Stimulated activated CD4-positive, alpha-beta T cell treated with anti-CD3 and anti-CD28 coated beads, TNF-alpha, amount 100 ng/mL, for 1 hour (primary cell): Measurements from ENCODE around the gene NCAPH2.
"Not testable (repeated sequence)": the region's sequence is repeated elsewhere in the genome, so short reads cannot be mapped to it uniquely, and the experiment has no call there.

ENCODE experiments used
- DNase-seq, 3 donors: peaks; one replicate each; pipeline ENCODE4 v3.0.0-alpha.2; 2020; ENCODE audit warnings: low read depth in 3 of 3, low spot score in 1 of 3

Gene NCAPH2

DNA sequence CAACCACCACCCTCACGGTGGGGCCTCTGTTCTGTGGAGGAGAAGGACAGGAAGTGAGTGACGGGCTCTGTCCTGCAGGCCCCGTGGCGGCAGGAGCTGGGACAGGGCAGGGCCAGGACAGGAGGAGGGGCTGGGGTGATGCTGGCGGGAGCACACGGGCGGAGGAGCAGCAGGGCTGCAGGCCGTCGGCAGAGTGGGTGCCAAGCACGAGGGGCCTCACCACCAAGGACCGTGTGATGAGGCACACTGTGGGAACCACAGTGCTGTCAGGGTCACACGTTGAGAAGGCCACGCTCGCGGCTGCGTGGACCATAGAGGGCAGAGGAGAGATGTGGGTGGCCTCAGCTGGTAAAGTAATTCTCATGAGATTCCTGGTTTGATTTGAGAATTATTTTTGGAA, 8.9 kb downstream of the NCAPH2 start:
- DNase-seq, result no peak

DNA sequence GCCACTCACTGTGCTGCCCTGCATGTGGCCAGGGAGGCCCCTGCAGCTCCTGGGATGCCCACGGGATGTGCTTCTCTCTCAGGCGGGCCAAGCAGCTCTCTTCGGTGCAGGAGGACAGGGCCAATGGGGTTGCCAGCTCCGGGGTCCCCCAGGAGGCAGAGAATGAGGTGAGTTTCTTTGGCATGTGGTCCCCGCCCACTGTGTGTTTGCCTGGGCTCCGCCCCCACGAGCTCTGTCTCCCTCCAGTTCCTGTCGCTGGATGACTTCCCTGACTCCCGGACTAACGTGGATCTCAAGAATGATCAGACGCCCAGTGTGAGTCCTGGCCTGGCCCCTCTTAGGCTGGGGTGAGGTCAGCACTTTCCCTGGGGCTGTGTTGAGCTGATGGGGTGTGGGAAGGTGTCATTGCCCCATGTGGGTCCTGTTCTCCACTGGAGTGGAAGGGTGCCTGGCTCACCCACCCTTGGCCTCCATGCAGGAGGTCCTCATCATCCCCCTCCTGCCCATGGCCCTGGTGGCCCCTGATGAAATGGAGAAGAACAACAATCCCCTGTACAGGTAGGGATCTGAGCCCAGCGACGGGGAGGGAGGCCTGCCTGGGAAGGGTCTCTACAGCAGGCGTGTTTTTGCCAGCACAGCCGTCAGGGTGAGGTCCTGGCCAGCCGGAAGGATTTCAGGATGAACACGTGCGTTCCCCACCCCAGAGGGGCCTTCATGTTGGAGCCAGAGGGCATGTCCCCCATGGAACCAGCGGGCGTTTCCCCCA, 9.7 kb downstream of the NCAPH2 start:
- DNase-seq, result no peak

DNA sequence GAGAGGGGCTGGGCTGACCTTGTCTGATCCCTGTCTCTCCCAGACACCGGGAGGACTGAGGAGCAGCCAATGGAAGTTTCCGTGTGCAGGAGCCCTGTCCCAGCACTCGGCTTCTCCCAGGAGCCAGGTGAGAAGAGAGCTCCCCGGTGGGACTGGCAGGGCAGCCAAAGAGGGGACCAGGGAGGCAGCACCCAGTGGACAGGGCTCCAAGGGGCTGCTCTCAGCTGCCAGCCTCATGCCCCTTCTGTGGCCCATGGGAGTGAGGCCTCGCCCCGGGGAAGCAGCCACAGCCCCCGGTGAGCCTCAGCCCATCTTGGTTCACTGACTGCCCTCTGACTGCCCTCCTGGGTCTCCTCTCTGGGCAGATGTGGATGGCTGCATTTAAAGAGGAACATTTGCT, 10.6 kb downstream of the NCAPH2 start:
- DNase-seq, result no peak

DNA sequence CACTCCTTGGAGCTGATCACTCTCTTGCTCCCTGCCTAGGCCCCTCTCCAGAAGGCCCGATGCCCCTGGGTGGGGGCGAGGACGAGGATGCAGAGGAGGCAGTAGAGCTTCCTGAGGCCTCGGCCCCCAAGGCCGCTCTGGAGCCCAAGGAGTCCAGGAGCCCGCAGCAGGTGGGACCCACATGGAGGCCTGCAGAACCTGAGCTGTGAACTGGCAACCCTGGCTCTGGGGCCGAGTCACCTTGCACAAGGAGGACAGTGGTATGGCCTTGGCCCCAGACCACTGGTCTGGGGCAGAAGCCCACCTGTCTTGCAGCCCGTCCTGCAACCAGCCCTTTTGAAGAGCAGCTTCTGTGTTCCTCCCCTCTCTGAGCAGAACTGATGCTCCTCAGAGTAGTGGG, 11.1 kb downstream of the NCAPH2 start:
- DNase-seq, result no peak

DNA sequence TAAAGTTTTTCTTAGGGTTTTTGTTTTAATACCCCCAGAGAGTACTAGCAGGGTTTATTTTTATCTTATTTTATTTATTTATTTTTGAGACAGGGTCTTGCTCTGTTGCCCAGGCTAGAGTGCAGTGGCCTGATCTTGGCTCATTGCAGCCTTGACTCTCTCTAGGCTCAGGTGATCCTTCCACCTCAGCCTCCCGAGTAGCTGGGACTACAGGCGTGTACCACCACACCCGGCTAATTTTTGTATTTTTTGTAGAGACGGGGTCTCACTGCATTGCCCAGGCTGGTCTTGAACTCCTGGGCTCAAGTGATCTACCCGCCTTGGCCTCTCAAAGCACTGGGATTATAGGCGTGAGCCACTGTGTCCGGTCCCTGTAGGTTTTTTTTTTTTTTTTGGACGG, 12.2 kb downstream of the NCAPH2 start:
- not testable (repeated sequence) for DNase-seq

DNA sequence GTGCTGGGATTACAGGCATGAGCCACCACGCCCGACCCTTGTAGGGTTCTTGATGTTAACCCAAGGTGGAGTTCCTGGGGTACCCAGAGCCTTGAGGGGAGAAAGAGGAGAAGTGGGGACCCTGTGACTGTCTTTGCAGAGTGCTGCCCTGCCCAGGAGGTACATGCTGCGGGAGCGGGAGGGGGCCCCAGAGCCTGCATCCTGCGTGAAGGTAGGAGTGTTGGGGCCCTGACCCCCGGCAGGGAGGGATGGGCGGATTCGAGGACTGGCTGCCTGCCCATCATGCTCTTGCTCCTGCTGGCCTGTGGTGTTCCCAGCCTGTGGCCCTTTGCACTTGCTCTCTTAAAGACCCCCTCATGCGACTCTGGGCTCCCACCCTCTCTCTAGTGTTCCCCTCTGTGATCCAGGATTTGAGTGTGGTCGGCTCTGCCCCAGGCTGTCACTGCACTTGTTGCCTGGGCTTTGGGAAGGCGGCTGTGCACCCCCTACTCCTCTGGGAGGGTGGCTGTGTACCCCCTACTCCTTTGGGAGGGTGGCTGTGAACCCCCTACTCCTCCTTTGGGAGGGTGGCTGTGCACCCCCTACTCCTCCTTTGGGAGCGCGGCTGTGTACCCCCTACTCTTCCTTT, 12.9 kb downstream of the NCAPH2 start:
- no peak for DNase-seq

DNA sequence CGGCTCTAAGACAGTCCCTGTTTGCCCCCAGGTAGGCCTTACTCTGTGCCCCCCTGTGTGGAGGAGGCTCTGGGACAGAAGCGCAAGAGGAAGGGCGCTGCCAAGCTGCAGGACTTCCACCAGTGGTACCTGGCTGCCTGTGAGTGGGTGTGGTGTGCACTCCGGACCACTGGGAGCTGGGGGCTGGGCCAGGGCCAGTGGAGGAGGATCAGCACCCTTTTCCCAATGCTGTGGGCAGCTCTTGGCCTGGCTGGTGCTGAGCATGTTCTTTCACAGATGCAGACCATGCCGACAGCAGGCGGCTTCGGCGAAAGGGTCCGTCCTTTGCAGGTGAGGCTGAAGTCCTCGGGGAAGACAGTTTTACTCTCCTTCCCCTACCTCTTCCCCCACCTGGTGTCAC, 13.7 kb downstream of the NCAPH2 start:
- DNase-seq, result no peak

DNA sequence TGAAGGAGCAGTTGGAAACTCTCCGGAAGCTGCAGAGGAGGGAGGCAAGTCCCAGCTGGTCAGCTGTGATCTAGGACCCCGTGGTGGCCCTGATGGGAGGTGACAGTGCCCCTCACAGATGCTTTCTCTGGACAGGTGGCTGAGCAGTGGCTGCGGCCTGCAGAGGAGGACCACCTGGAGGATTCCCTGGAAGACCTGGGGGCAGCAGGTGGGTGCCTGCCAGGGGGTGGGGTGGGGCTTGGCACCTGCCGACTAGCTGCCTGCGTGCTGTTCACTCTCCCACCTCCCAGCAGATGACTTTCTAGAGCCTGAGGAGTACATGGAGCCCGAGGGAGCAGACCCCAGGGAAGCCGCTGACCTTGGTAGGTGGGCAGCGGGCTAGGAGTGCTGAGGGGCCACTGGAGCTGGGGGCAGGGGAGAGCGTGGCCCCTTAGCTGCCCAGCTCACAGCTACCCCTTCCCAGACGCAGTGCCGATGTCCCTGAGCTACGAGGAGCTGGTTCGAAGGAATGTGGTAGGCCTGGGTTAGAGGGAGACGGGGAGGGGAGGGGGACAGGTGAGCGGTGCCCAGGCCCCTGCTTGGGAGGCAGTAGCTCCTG, 14.3 kb downstream of the NCAPH2 start:
- no peak for DNase-seq

DNA sequence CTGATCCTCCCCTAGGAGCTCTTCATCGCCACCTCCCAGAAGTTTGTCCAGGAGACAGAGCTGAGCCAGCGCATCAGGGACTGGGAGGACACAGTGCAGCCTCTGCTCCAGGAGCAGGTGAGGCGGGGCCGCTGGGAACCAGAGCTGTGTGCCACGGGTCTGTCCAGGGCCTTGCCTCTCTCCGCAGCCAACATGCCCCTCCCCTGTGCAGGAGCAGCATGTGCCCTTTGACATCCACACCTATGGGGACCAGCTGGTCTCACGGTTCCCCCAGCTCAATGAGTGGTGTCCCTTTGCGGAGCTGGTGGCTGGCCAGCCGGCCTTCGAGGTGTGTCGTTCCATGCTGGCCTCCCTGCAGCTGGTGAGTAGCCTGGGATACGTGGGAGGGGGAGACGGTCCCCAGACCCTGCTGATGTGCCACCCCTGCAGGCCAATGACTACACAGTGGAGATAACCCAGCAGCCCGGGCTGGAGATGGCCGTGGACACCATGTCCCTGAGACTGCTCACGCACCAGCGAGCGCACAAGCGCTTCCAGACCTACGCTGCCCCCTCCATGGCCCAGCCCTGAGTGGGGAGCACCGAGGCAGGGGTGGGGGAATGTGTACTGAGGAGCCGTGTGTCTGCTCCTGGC, 14.9 kb downstream of the NCAPH2 start:
- no peak for DNase-seq

DNA sequence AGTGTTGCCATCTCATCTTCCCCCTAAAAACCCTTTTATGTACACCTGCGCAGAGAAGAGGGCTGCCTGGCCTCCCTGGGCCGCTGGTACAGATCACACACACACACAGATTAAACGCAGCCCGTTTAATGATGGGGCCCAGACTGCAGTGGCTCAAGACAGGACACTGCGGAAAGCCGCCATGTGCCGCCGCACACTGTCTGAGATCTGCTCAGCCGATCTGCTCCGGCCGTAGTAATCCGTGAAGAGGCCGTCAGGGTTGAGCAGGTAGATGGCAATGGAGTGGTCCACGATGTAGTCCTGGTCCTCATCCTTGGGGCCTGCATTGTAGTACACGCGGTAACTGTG, 15.4 kb downstream of the NCAPH2 start:
- no peak for DNase-seq

DNA sequence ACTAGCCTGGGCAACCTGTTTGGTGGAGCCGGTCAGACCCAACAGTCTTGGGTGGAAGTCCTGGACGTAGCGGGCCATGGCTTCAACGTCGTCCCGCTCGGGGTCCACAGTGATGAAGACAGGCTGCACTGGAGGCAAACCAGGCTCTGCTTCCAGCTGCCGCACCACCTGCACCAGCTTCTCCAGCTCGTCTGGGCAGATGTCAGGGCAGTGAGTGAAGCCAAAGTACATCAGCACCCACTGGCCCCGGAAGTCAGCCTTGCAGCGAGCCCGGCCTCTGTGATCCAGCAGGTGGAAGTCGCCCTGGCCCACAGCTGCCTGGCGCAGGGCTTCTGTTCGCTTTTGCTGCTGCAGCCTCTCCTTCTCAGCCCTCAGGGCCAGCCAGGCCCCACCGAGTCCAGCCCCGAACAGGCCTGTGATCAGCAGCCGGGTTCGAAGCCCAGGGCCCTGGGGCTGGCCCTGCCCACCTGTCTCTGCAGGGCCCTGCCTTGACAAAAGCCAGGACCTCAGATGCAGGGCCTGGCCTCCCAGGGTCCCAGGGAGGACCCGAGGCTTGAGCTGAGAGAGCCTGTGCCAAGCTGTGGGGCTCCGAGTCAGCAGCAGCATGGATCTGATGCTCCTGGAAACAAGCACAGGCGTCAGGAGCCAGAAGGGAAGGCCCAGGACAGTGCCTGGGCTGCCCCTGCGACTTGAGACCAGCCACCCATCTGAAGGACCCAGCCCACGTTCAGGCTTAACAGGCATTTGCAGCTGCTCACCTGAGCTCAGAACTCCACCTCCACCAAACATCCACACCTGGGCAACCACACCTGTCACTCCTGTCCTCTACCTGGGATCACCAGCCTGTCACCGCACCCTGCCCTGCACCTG, 16.0 kb downstream of the NCAPH2 start:
- no peak for DNase-seq

DNA sequence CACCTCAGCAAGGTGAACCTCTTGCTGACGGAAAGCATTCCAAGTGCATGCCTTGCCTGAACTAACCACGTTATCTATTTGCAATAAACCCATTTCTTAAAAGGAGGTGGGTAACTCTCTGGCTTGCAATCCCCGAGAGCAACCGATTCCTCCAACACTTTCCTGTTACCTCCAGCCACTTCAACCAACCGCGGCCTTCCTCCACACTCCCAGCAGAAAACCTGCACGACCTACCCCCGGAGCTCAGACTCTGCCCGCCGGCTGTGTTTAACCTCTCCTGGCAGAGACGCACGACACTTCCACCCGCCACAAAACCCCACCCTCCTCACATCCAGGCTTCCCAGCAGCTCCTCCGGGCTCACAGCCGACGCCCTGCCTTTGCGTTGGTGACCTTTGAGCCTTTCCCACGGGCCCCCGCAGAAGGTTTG, 16.7 kb downstream of the NCAPH2 start:
- DNase-seq, result no peak

DNA sequence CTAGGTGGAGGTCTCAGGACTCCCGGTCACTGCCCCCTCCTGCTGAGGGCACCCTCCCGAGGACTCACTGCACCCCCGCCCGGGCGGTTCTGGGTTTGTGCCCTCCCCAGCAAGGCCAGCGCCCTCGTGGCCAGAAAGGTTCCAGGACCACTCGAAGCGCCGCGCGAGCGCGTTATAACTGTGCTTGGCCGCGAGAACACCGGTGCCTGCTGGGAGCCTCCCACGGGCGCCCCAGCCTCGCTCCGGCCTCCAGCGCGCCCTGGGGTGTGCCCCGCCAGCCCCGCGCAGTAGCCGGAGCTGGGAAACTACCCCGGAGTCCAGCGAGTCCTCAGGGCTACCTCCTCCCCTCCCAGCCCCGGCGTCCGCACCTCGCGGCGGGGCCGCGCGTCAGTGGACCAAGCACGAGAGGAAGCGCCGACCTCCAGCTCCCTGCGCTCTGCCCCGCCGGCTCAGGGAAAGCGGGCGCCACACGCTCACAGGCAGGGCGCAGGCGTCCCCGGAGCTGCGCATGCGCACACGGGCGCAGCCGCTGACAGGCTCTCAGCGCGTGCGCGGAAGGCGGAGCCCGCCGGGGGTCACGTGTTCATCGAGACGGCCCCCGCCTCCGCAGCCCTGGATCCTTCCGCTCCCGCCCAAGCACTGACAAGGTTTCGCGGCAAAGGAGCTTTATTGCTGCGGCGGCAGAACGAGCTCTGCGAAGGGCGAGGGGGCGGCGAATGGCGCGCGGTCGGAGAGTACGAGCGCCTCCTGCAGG, 17.3 kb downstream of the NCAPH2 start, which contains the start of gene SCO2:
SCO2 (minus strand) TSS at position 495 of the 754 bp plus-strand sequence. CDS start 1,187 bp downstream, outside the sequence.
- DNase-seq, result peak; percentile 96 to 98 (median 97)

DNA sequence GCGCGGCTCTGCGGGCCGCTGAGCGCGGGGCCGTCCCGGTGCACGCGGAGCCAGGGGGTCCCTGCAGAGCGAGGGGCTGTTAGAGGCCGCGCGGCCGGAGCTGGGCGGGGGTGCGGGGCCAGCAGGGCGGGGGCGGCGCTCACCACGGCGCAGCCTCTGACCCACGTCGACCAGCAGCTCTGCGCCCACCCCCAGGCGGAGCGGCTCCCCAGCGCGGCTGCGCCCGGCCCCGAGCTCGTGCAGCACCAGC, 17.8 kb downstream of the NCAPH2 start:
- no peak for DNase-seq

DNA sequence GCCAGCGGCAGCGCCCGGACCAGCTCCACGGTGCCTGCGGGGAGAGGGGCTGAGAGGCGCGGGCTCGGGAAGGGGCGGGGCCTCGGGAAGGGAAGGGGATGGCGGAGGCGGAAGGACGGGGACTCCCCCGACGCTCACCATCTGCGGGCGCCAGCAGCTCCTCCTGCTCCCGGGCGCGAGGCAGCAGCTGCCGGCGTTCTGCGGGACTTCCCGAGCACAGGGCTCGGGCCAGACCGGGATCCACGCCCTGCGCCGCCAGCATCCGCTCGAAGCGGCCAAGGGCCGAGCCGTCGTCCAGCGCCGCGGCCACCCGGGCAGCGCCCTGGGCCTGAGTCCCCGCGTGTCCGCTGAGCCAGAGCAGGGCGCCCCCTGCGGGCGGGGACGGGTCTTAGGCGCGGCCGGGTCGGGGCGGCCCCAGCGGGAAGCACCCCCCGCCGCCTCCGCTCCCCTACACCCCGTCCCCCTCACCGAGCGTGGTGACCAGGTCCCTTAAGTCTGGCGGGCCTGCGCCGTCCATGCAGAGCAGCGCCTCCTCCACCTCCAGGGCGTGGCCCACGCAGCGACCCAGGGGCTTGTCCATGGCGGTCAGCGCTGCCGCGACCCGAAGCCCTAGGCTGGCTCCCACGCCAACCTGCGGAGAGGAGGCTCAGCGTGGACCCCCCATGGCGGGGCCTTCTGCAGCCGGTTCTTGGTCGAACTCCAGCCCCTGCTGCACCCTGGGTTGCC, 18.2 kb downstream of the NCAPH2 start:
- peak; percentile 63 to 76 (median 75) for DNase-seq

DNA sequence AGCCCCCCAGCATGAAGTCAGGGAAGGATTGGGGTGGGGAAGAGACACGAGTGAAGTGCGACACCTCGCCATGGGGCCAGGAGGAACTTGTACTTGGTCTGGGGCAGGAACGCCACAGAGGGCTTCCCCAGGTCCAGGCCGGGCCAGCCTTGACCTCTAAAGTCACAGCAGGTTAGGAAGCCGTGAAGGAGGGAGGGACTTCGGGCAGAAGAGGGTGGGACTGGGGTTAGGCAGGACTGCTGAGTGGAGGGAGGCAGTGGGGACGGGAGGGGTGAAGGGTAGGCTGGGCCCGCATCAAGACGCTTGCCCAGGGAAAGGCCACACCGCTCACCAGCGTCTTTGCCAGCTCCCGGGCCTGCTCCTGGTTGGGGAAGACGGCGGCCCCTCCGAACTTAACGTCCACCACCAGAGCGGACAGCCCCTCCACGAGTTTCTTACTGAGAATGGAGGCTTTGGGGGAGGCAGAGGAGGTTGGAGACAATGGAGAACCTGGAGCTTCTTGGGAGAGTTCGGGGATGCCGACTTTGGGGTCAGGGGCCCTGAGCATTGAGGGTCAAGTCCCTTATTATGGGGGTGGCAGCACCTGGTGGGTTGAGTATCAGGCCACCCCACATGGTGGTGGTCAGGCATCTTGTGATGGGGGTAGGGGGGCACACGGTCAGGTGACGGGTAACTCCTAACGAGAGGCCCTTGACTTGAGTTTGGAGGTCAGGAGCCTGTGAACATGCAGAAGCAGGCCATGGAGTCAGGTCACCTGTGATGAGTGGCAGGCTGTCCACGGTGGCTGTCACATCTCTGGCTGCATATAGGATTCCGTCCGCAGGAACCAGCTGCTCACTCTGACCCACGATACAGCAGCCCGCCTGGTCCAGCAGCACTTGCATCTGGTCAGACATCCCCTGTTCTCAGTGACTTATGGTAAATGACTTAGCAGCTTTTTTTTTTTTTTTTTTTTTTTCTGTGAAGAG, 19.1 kb downstream of the NCAPH2 start:
- DNase-seq, result no peak

DNA sequence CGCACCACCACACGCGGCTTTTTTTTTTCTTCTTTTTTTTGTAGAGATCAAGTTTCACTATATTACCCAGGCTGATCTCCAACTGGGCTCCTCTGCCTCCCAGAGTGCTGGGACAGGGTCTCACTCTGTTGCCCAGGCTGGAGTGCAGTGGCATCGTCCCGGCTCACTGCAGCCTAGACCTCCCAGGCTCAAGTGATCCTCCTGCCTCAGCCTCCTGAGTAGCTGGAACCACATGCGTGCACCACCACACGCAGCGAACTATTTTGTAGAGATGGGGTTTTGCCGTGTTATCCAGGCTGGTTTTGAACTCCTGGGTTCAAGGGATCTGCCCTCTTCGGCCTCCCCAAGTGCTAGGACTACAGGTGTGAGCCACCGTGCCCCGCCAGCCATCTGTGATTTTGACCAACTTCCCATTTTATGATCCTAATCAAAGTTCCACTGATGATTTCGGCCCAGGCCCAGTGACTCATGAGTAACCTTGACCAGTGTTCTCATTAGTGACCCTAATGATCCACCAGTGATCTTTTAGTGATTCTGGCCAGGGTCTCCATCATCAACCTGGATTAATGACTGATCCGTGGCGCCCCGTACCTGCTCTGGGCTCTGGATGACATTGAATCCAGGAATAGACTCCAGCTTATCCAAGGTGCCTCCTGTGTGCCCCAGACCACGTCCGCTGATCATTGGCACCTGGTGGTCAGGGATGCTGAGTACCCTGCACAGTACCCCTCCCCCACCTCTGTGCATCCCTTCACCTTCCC, 20.1 kb downstream of the NCAPH2 start:
- DNase-seq, result no peak
